Trophoblast cell (in vitro differentiated cells and primary cell): Measurements from ENCODE around the gene LAMA3.

ENCODE experiments used
- DNase-seq, 2 donors: peaks; one replicate each; pipeline ENCODE4 v3.0.0-alpha.2; 2016
- H2AFZ ChIP-seq: 2 replicates; pipeline ENCODE4 v1.6.1; 2013; ENCODE audit warnings: low read length, moderate library complexity, mild to moderate bottlenecking; ENCODE audit not compliant: insufficient read depth, poor library complexity
- H2AK5ac ChIP-seq: 2 replicates; pipeline ENCODE4 v1.6.1; 2013; ENCODE audit warnings: mild to moderate bottlenecking, low read length
- H2BK120ac ChIP-seq: 2 replicates; pipeline ENCODE4 v1.6.1; 2013; ENCODE audit warnings: low read length, mild to moderate bottlenecking, moderate library complexity; ENCODE audit not compliant: insufficient read depth, poor library complexity
- H2BK12ac ChIP-seq: 2 replicates; pipeline ENCODE4 v1.6.1; 2013; ENCODE audit warnings: mild to moderate bottlenecking, low read length, moderate library complexity
- H2BK5ac ChIP-seq: 2 replicates; pipeline ENCODE4 v1.6.1; 2013; ENCODE audit warnings: low read length, low read depth, moderate library complexity, mild to moderate bottlenecking; ENCODE audit not compliant: poor library complexity
- H3K14ac ChIP-seq: 2 replicates; pipeline ENCODE4 v1.6.1; 2013; ENCODE audit warnings: mild to moderate bottlenecking, low read length
- H3K18ac ChIP-seq: 2 replicates; pipeline ENCODE4 v1.6.1; 2013; ENCODE audit warnings: mild to moderate bottlenecking, low read length
- H3K23ac ChIP-seq: 2 replicates; pipeline ENCODE4 v1.6.1; 2013; ENCODE audit warnings: low read length
- H3K27ac ChIP-seq: 2 replicates; pipeline ENCODE4 v1.5.1; 2013; ENCODE audit warnings: low read depth, mild to moderate bottlenecking, inconsistent platforms, low read length, moderate library complexity
- H3K27me3 ChIP-seq: 2 replicates; pipeline ENCODE4 v1.6.1; 2013; ENCODE audit warnings: inconsistent platforms, mild to moderate bottlenecking, low read length, moderate library complexity; ENCODE audit not compliant: insufficient read depth
- H3K36me3 ChIP-seq, 2 experiments: 1 replicate in 1 of 2; 2 replicates in 1 of 2; pipeline ENCODE4 v1.6.1; 2013; ENCODE audit warnings: low read length in 2 of 2, mild to moderate bottlenecking in 2 of 2, moderate library complexity in 1 of 2; ENCODE audit not compliant: insufficient read depth in 2 of 2, control insufficient read depth in 1 of 2
- H3K4ac ChIP-seq: 2 replicates; pipeline ENCODE4 v1.6.1; 2013; ENCODE audit warnings: low read depth, mild to moderate bottlenecking, low read length, moderate library complexity
- H3K4me1 ChIP-seq, 2 experiments: 1 replicate in 1 of 2; 2 replicates in 1 of 2; pipeline ENCODE4 v1.6.1; 2013; ENCODE audit warnings: low read length in 2 of 2, mild to moderate bottlenecking in 2 of 2, moderate library complexity in 1 of 2; ENCODE audit not compliant: insufficient read depth in 2 of 2, control insufficient read depth in 1 of 2
- H3K4me2 ChIP-seq: 2 replicates; pipeline ENCODE4 v1.6.1; 2013; ENCODE audit warnings: inconsistent platforms, mild to moderate bottlenecking, low read length, moderate library complexity
- H3K4me3 ChIP-seq: 2 replicates; pipeline ENCODE4 v1.5.1; 2013; ENCODE audit warnings: mild to moderate bottlenecking, low read depth, low read length, inconsistent platforms
- H3K79me1 ChIP-seq: one replicate; pipeline ENCODE4 v1.6.1; 2013; ENCODE audit warnings: low read length
- H3K79me2 ChIP-seq: 2 replicates; pipeline ENCODE4 v1.6.1; 2013; ENCODE audit warnings: low read length, mild to moderate bottlenecking; ENCODE audit not compliant: control insufficient read depth, insufficient read depth, poor library complexity
- H3K9ac ChIP-seq: 2 replicates; pipeline ENCODE4 v1.6.1; 2013; ENCODE audit warnings: mild to moderate bottlenecking, low read length
- H3K9me3 ChIP-seq: 2 replicates; pipeline ENCODE4 v1.6.1; 2013; ENCODE audit warnings: low read depth, mild to moderate bottlenecking, control low read depth, inconsistent platforms, low read length; ENCODE audit not compliant: insufficient read depth
- H4K12ac ChIP-seq: 2 replicates; pipeline ENCODE4 v1.6.1; 2013; ENCODE audit warnings: low read depth, mild to moderate bottlenecking, low read length, moderate library complexity
- H4K8ac ChIP-seq: 2 replicates; pipeline ENCODE4 v1.6.1; 2013; ENCODE audit warnings: low read depth, mild to moderate bottlenecking, low read length, moderate library complexity
- H4K91ac ChIP-seq: one replicate; pipeline ENCODE4 v1.6.1; 2013; ENCODE audit warnings: low read depth, mild to moderate bottlenecking, low read length, moderate library complexity
- WGBS: extraction: QIAGEN DNeasy Blood & Tissue Kit; methylation state at CpG from one replicate; pipeline ENCODE4 v1.1.7; 2013; ENCODE audit warnings: missing lambda C conversion rate; ENCODE audit not compliant: insufficient read length, insufficient coverage; ENCODE audit errors: extremely low coverage; 5-methylcytosine and 5-hydroxymethylcytosine counted together

Gene LAMA3

GRCh38 chr18:23941791-23942190 lies 252.5 kb downstream of the LAMA3 start:
- Histone ChIP-seq H4K8ac (no peak overlapping the region), H3K18ac (no peak overlapping the region), H4K91ac (no peak overlapping the region), H4K12ac (no peak overlapping the region), H2BK120ac (no peak overlapping the region), H3K27me3 (peaks cover 2% of the 10 kb centered on the region), H2AK5ac (no peak overlapping the region), H3K79me1 (no peaks in the 10 kb centered on the region), H3K27ac (no peak overlapping the region), H3K4me2 (no peak overlapping the region), H3K9me3 (no peaks in the 10 kb centered on the region), H2AFZ (no peak overlapping the region), H3K14ac (no peak overlapping the region), H3K36me3 (no peaks in the 10 kb centered on the region), H3K79me2 (no peaks in the 10 kb centered on the region), H3K4ac (no peak overlapping the region), H3K9ac (no peak overlapping the region), H2BK5ac (no peak overlapping the region), H3K4me1 (peaks cover 0 to 2% of the 10 kb centered on the region in 2 experiments), H3K23ac (no peak overlapping the region), H3K4me3 (no peak overlapping the region), H2BK12ac (no peak overlapping the region)
- no peak for DNase-seq
- WGBS: no CpG with 5 or more reads among the region's 3 CpGs

DNA sequence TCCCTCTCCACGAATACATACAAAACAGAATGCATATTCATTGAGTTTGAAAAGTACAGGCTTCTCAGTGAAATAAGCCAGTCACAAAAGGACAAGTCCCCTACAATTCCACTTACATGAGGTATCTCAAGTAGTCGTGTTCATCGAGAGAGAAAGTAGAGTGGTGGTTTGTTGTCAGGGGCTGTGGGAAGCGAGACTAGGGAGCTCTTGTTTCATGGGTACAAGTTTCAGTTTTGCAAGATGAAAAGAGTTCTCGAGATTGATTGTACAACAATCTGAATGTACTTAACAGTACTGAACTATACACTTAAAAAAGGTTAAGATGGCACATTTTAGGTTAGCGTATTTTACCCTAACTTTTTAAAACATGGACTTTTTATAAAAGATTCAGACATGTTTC lies 253.9 kb downstream of the LAMA3 start:
- no peak overlapping the region for H2AFZ ChIP-seq
- no peak overlapping the region for H3K4ac ChIP-seq
- H4K8ac ChIP-seq: no peak overlapping the region
- no peak overlapping the region for H3K27ac ChIP-seq
- no peak overlapping the region for H2BK12ac ChIP-seq
- no peak overlapping the region for H3K4me2 ChIP-seq
- peaks cover 0 to 2% of the 10 kb centered on the region in 2 experiments for H3K4me1 ChIP-seq
- H4K91ac ChIP-seq: no peak overlapping the region
- DNase-seq: no peak
- no peak overlapping the region for H2BK5ac ChIP-seq
- H3K4me3 ChIP-seq: no peak overlapping the region
- no peak overlapping the region for H3K14ac ChIP-seq
- H3K18ac ChIP-seq: no peak overlapping the region
- no CpG with 5 or more reads among the region's 6 CpGs for WGBS
- no peaks in the 10 kb centered on the region for H3K79me2 ChIP-seq
- no peaks in the 10 kb centered on the region for H3K79me1 ChIP-seq
- H3K23ac ChIP-seq: no peak overlapping the region
- H2AK5ac ChIP-seq: no peak overlapping the region
- H4K12ac ChIP-seq: no peak overlapping the region
- no peaks in the 10 kb centered on the region for H3K36me3 ChIP-seq
- H2BK120ac ChIP-seq: no peak overlapping the region
- no peak overlapping the region for H3K9ac ChIP-seq
- peaks cover 2% of the 10 kb centered on the region for H3K27me3 ChIP-seq
- no peaks in the 10 kb centered on the region for H3K9me3 ChIP-seq

GRCh38 chr18:23943903-23944624 lies 254.8 kb downstream of the LAMA3 start:
- Histone ChIP-seq H3K36me3 (no peaks in the 10 kb centered on the region), H3K79me2 (no peaks in the 10 kb centered on the region), H3K18ac (no peak overlapping the region), H2BK5ac (no peak overlapping the region), H4K91ac (no peak overlapping the region), H3K4me3 (no peak overlapping the region), H3K4me1 (peaks cover 0 to 2% of the 10 kb centered on the region in 2 experiments), H3K9ac (no peak overlapping the region), H3K4ac (no peak overlapping the region), H2AFZ (no peak overlapping the region), H3K23ac (no peak overlapping the region), H3K79me1 (no peaks in the 10 kb centered on the region), H4K8ac (no peak overlapping the region), H2AK5ac (no peak overlapping the region), H2BK120ac (no peak overlapping the region), H3K27ac (no peak overlapping the region), H2BK12ac (no peak overlapping the region), H4K12ac (no peak overlapping the region), H3K27me3 (peaks cover 2% of the 10 kb centered on the region), H3K9me3 (no peaks in the 10 kb centered on the region), H3K14ac (no peak overlapping the region), H3K4me2 (no peak overlapping the region)
- whole genome bisulfite sequencing: no CpG with 5 or more reads among the region's 7 CpGs
- peak; percentile 38 to 90 for DNase-seq

DNA sequence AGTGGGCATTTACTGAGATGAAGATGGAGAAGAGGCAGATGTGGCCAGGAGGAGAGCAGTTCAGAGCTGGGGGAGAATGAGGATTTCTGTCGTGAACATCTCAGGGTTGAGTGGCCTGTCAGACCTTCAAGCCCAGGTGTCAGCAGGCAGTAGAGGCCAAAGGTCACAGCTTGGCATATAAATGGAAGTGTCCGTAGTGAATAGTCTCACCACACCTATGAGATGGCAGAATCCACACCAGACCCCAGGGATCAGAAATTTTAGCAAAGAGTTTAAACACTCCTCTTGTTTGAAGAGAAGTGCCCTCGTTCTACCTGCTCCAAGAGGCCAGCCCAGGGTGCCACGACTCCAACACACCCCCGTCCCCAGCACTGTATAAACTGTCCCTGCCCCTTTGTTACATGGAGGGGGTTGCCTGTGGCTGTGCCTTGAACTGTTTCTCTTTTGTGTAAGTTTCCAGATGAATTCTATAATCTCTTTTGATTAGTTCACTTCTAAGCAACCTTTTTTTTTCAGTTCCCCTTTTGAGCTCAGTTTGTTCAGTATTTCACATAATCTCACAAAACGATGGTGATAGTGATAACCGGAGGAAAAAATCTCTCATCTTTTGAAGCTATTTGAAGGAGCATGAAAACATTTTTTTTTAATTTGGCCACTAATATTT lies 256.3 kb downstream of the LAMA3 start:
- no peak overlapping the region for H3K23ac ChIP-seq
- no peak for DNase-seq
- H3K9me3 ChIP-seq: no peaks in the 10 kb centered on the region
- H3K79me1 ChIP-seq: no peaks in the 10 kb centered on the region
- H3K18ac ChIP-seq: no peak overlapping the region
- no peak overlapping the region for H2BK12ac ChIP-seq
- no peak overlapping the region for H2AK5ac ChIP-seq
- no peak overlapping the region for H4K91ac ChIP-seq
- H3K4ac ChIP-seq: no peak overlapping the region
- peaks cover 0 to 2% of the 10 kb centered on the region in 2 experiments for H3K4me1 ChIP-seq
- no peak overlapping the region for H3K9ac ChIP-seq
- H2BK5ac ChIP-seq: no peak overlapping the region
- no peak overlapping the region for H3K27ac ChIP-seq
- no peak overlapping the region for H3K4me3 ChIP-seq
- no peaks in the 10 kb centered on the region for H3K27me3 ChIP-seq
- no peak overlapping the region for H2BK120ac ChIP-seq
- H3K14ac ChIP-seq: no peak overlapping the region
- no peak overlapping the region for H4K12ac ChIP-seq
- no peaks in the 10 kb centered on the region for H3K36me3 ChIP-seq
- H2AFZ ChIP-seq: no peak overlapping the region
- H4K8ac ChIP-seq: no peak overlapping the region
- no peak overlapping the region for H3K4me2 ChIP-seq
- whole genome bisulfite sequencing: no CpG with 5 or more reads among the region's 7 CpGs
- H3K79me2 ChIP-seq: no peaks in the 10 kb centered on the region
